Endometrial microvascular endothelial cells (primary cell): Measurements from ENCODE around the gene CEBPE. TPM values are rescaled to one million over a fixed set of nuclear protein-coding genes. Genes with fewer than 3 reads are reported as not detected.

Experiments used
- in situ Hi-C: cut with HindIII; loops from 2 replicates; pipeline ENCODE4 v1.10.0; 2017; ENCODE audit warnings: low sequenced_read_pairs, low pct_unique_long_range_greater_than_20kb; ENCODE audit errors: inconsistent ontology term
- total RNA-seq: library from RNA; depleted of rRNA; stranded (reverse); fragments of >200 nt; gene quantifications from one replicate; pipeline ENCODE4 v1.2.3, GENCODE V29; 2015; ENCODE audit errors: inconsistent ontology term

The CEBPE gene
- not detected for total RNA-seq

DNA sequence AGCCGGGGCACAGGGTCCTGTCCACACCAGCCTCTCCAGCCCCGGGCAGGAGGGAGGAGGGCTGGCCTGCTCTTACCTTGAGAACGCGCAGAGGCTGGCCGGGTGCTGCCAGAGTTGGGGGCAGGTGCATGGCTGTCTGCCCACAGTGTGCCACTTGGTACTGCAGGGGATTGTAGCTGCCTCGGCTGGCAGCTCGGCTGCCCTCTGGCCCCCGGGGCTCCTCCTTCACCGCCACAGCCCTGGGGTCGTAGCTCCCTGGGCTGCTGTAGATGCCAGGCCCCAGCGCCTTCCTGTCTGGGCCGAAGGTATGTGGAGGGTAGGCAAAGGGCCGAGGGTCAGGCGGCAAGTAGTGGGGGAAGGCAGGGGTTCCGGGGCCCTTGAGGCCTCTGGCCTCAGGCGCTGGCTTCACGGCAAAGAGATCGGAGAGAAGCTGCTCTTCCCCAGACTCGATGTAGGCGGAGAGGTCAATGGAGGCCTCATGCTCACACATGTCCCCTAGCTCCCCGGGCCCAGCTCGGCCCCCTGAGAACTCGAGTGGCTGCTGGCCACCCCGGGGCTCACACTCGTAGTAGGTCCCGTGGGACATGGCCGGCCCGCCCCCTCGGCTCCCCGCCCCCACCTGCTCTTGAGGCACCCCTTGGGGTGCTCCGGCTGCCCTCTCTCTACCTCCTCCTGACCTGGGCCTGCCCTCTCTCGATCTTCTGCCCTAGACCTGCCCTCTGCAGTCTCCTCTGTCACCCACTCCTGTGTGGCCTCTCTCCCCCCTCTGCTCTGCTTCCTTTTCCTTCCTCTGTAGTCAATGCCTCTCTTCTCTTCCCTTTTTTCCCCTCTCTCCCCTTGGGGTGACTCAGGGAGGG, at the start of gene CEBPE:
Gene CEBPE, minus strand, starts transcription at position 750 of the 857 bp plus-strand sequence. Its CDS starts 164 bp downstream, at position 586.
- in situ Hi-C loops, result no loop called here

DNA sequence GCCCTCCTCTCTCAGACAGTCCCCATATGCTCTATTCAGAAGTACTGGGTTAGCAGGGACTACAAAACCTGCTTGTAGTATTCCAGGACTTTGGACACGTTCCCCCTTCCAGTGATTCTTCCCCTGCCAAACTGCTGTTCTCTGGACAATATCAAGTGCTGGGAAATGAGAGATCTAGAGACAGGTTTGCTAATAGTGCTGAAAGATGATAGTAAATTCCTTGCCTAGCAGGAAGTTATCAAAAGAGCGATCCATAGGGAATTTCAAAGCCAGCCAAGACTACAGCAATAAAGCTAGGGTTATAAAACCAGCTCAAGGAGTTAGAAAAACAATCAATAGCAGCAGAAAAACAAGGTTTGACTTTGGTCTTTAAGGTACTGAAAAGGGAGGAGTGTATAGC, 49.2 kb upstream of the CEBPE start:
- in situ Hi-C loops, result no loop called here

GRCh38 chr14:23167116-23167847, 48.2 kb upstream of the CEBPE start:
- in situ Hi-C loops, result no loop called here

DNA sequence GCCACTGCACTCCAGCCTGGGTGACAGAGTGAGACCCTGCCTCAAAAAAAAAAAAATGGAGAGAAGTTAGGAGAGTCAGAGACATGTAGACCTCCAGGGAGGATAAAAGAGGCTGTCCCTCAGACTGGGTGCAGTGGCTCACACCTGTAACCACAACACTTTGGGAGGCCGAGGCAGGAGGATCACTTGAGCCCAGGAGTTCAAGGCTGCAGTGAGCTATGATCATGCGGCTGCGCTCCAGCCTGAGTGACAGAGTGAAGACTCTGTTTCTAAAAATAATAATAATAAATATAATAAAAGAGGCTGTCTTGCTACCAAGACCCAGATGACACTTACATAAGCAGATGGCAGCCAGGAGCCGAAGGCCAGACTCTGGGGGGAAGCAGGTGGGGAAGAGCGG, 45.9 kb upstream of the CEBPE start:
- in situ Hi-C loops, result no loop called here

- in situ Hi-C loops, result no loop called here
These were observed 45.2 kb upstream of the CEBPE start for GRCh38 chr14:23164250-23164649.

DNA sequence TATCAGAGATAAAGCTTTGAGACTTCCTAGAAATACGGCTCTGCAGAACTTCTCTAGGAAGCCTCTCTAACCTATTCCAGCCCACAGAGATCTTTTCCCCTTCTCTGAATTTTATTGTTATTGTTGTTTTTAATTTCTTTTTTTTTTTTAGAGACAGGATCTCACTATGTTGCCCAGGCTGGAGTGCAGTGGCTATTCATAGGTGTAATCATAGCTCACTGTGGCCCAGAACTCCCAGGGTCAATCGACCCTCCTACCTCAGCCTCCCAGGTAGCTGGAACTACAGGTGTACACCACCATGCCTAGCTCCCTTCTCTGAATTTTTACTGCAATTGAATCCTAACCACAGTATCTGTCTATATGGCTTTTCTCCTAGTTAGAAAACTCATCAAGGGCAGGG, 44.8 kb upstream of the CEBPE start:
- in situ Hi-C loops, result no loop called here

GRCh38 chr14:23162800-23163199, 43.7 kb upstream of the CEBPE start:
- in situ Hi-C loops, result no loop called here

DNA sequence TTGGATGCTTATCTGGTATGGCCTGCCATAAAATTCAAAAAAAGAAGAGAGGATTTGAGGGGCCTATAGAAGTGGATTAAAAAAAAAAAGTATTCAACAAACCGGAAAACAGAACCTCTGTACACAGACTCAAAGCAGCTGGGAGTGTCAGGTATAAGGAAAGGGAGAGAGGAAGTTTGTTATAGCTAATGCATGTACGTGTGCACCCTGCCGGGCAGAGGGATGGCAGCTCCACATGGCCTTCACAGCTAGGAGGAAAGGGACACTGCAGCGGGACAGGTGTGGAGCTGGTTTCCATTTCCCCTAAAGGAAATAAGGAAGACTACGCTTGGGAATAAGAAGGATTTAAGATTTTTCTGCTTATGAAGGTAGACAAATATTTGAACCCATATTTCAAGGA, 43.0 kb upstream of the CEBPE start:
- in situ Hi-C loops, result no loop called here

DNA sequence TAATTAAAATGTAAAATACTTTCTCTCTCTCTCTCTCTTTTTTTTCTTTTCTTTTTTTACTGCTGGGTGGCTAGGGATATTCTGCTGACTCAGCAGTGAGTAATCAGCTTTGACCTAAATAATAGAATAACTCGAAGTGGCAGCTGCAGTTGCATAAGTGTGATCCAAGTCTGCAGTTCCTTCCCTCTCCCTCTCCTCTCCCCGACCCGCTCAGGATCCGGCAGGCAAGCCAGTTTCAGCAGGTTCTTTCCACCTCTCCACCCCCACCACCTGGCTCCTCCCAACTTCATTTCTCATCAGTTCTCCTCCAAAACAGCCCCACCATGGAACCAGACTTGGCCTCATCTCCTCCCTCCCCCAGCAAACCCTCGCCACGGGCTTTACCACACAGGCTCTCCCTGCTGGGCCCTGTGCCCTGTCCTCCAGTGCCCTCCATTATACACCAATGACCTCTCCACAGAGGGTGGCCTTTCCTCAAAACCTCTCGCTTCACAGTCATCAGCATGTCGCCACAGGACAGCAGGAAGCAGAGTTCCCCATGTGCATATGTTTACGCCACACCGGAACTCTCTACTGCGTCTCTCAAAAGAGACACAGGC, 42.0 kb upstream of the CEBPE start:
- in situ Hi-C loops, result no loop called here

GRCh38 chr14:23159532-23159931, 40.5 kb upstream of the CEBPE start:
- in situ Hi-C loops, result no loop called here

DNA sequence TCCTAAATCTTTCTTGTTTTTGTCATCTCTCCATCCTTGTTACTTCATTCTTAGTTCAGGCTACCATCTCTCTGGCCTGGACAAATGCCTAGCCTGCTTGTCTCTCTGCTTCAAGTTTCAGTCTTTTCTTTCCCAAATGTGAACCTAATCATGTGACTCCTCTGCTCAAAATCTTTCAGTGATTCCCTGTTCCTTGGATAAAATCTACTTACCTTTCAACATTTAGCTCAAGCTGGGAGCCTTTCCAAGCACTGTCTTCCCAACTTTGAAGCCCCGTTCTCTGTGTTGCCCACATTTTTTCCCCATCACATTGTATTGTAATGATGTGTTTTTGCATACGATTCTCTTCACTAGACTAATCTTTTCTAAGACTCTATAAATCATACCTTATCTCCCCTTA, 39.7 kb upstream of the CEBPE start:
- in situ Hi-C loops, result no loop called here

GRCh38 chr14:23154964-23155587, 36.0 kb upstream of the CEBPE start:
- in situ Hi-C loops, result no loop called here

GRCh38 chr14:23153851-23154796, 35.1 kb upstream of the CEBPE start:
- in situ Hi-C loops, result no loop called here

DNA sequence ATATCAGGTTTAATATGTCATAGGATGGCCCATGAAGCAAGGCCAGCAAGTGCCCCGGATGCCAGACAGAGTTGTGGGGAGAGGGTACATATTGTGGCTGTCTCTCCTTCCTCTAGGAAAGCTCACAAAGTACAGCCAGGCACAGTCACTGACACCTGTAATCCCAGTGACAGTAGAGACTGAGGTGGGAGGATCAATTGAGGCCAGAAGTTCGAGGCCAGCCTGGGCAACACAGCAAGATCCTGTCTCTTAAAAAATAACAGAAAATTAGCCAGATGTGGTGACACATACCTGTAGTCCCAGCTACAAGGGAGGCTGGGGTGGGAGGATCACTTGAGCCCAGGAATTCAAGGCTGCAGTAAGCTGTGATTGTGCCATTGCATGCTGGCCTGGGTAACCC, 32.3 kb upstream of the CEBPE start:
- in situ Hi-C loops, result no loop called here

- in situ Hi-C loops, result no loop called here
These were observed 30.7 kb upstream of the CEBPE start for GRCh38 chr14:23149745-23150144.

GRCh38 chr14:23148591-23149249, 29.7 kb upstream of the CEBPE start:
- in situ Hi-C loops, result no loop called here

GRCh38 chr14:23147676-23148075, 28.6 kb upstream of the CEBPE start:
- in situ Hi-C loops, result no loop called here

GRCh38 chr14:23146980-23147379, 27.9 kb upstream of the CEBPE start:
- in situ Hi-C loops, result no loop called here
